DMS53 (cell line): ENCODE results near the gene SLC30A1.
A peak's percentile ranks its signal among the peaks of the same experiment; 100 is the strongest.
"Not testable (repeated sequence)": the region's sequence is repeated elsewhere in the genome, so short reads cannot be mapped to it uniquely, and the experiment has no call there.

Source experiments
- DNase-seq: peaks from one replicate; lab custom pipeline; 2025; lab: John Stamatoyannopoulos, UW

Gene SLC30A1, protein sequence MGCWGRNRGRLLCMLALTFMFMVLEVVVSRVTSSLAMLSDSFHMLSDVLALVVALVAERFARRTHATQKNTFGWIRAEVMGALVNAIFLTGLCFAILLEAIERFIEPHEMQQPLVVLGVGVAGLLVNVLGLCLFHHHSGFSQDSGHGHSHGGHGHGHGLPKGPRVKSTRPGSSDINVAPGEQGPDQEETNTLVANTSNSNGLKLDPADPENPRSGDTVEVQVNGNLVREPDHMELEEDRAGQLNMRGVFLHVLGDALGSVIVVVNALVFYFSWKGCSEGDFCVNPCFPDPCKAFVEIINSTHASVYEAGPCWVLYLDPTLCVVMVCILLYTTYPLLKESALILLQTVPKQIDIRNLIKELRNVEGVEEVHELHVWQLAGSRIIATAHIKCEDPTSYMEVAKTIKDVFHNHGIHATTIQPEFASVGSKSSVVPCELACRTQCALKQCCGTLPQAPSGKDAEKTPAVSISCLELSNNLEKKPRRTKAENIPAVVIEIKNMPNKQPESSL

DNA sequence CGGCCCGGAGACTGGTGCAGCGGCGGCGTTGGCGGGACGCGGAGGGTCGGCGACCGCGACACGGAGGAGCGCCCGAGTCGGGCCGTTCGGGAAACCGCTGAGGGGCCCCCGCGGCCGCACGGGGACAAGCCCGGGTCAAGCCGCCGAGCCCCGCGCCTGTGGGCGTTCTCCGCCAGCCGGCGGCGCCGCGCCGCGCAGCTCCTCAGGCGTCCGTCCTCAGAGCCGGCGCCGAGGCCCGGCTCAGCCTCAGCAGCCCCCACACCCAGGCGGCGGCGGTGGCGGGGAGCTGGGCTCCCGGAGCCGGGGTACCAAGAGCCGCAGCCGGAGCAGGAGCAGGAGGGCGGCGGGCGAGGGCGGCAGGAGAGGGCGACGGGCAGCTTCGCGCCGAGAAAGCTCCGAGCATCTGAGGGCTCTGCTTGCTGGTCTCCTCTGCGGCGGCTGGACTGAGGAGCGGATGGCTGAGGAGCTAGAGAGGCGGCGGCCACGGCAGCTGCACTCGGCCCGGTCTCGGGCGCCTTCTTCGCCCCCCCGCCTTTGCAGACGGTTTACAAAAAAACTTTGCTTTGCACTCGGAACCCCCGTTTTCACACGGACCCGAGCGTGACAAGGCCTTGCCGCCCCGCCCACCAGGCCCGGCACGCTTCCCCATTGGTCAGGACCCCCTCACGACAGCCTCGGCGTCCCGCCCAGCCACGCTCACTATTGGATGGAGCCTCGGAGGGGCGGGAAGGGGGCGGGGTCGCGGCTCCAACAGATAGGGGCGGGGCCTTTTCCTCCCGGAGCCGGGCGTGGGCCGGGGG is at the start of gene SLC30A1:
Gene SLC30A1, minus strand, starts transcription at position 522 of the 800 bp plus-strand sequence. CDS start 549 bp downstream, outside the sequence.
- DNase-seq = peak; percentile 100

DNA sequence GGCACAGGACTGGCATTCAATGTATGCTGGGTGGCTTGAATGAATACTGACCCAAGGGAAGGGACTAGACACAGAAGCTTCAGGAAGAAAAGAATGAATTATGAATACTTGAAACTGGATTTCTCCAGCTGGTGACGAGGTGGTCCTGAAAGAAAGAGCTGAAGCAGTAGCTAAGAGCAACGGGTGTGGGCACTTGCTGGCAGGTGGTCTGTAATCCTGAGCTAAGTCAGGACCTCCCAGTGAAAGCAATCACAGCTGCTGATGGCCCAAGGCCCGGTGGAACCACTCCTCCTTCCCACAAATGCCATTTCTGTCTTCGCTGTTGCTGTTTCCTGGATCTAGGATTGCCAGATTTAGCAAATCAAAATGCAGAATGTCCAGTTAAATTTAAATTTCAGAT is 49.5 kb upstream of the SLC30A1 start:
- DNase-seq = no peak

DNA sequence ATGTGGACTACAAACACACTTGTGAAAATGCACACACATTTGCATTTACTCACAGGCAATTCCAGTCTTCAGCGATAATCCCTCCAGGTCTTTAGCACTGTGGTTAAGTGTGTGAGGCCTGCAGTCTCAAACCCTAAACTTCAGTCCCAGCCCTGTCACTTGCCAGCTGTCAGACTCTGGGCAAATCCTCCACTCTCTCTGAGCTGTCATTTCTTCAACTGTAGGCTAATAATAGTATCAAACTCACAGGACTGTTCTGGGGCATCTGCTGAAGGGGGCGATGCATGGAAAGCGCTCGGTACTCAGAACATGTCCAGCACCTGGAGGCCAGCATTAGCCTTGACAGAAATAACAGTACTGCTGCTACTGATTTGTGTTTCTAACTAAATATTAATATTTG is 48.3 kb upstream of the SLC30A1 start:
- DNase-seq = no peak

DNA sequence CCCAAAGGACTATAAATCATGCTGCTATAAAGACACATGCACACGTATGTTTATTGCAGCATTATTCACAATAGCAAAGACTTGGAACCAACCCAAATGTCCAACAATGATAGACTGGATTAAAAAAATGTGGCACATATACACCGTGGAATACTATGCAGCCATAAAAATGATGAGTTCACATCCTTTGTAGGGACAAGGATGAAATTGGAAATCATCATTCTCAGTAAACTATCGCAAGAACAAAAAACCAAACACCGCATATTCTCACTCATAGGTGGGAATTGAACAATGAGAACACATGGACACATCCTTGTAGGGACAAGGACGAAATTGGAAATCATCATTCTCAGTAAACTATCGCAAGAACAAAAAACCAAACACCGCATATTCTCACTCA is 46.9 kb upstream of the SLC30A1 start:
- DNase-seq = not testable (repeated sequence)

DNA sequence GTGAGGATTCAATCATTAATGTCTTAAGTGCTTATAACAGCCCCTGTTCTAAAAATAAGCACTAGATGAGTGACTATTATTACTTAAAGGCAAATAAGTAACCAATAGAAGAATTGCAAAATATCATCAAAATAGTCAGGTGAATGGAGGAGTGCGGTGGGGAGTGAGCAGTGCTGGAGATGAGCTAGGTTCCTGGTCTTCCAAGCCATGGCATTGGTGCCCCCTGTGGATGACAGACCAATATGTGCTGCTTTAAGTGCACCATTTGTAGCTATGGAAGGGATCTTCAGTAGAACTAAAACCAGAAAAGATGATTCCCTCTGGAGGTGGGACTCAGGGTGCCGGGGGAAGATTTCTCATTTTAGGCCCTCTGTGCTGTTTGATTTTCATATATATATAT is 46.1 kb upstream of the SLC30A1 start:
- DNase-seq = peak; percentile 53

DNA sequence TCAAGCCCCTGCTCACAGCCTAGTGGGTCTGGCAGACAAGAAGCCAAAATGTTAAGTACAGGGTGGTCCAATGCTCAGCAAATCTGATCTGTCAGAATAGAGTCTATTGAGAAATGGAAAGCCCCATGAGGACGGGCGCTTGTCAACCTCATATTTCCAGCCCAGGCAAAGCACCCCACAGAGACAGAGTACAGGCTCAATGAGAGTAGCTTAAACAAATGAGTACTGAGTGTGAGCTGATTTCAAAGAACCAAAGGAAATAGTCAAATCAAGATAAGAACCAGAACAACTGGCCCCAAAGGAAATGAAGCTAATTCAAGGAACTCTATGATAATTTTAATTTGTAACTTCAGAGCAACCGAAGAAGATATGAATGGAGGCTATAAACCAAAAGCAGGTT is 44.6 kb upstream of the SLC30A1 start:
- DNase-seq = no peak

DNA sequence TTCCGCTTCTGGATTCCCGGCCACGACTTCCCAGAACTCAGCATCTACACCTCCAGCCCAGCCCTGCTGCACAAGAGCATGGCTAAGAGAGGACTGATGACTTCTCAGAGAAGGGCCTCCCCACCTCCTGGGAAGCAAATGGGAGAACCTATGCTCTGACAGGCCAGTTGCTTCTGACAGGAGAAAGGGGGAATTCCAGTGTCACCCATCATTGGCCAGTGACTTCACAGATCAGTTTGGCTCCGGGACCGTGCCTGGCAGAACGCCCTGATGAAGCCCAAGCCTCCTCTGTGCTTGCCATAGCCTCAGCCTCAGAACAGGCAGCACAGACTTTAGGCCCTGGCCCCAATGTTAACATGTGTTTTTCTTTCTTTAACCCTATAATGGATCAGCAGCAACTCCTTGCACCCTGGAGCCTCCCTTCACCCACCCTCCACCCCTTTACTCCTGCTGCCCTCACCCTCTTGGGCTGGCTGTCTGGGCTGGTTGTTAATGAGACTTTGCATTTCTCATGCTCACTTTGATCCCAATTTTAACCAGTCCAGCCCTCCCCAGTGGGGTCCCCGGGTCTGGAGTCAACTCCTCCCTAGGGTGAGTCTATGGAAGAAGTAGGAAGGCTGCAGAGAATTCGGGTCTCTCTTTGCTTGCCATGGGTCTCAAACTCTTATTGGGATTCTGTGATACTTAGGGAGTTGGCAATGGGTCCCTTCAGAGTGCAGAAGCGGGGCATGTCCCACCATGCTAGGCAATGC is 42.7 kb upstream of the SLC30A1 start:
- no peak for DNase-seq

DNA sequence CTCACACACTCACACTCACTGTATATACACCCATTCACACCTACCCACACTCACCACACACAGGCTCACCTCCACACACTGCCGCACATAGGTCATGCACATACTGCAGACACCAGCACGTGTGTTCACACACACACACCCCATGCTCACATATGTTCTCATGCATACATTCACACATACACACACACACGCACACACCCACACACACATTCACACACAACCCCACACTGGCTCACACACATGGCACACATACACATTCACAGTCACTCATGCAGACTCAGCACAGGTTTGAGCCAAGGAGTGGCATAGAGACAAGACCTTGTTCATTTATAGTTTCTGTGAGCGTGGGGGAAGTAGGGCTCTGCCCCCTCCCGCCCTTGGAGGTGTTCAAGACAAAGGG is 41.1 kb upstream of the SLC30A1 start:
- DNase-seq = no peak

DNA sequence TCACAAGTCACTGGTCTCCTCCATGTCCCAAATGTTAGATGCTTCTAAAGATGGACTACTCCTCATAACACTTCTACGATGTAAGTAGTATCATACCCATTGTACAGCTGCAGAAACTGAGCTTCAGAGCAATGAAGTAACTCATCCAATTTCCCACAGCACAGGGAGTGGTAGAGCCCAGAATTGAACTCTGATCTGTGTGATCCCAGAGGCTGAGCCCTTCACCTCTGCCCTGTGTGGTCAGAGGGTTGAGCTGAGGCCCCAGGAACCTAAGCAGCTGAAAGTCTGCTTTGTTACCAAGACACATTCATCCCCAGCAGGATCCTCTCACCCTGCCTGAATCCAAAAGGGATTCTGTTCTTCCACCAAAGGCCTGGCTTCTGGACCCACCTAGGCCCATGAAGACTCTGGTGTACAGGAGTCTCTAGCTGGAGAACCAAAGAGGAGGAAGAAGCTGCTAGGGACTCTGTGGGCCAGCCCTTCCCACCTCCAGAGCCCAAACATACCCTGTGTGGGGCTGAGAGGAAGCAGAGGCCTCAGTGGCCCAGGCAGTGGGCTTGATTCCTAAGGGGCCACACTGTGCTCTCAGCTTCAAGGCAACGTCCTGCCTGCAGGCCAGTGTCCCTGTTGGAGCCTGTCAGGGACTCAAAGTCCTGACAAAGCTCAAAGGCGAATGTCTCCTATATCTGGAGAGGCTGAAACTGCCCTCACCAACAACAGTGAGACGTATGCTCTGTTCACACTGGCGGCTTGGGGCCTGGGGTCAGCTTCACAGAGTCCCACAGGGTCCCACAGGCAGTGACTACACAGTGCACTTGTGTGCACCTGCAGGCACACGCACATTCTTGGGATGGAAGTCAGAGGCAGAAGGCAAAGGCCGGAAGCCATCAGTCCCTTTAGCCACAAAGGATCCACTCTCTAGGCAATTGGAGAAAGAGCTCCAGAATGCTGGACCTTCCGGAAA is 40.4 kb upstream of the SLC30A1 start:
- no peak for DNase-seq

DNA sequence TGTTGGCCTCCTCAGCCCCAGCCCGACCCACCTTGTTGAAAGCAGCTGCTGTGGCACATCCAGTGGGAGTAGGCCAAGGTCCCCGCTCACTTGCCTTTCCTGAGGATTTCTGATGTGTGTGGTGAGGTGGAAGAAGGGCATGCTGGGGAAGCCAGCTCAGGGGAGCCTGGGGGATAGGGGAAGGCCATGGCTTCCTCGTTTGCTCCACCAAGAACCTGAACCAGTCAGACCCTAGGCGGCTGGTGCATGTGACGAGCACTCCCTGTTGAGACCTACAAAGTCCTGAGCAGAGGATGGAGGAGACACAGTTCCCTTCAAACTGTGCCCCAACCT is 38.0 kb upstream of the SLC30A1 start:
- DNase-seq = no peak

DNA sequence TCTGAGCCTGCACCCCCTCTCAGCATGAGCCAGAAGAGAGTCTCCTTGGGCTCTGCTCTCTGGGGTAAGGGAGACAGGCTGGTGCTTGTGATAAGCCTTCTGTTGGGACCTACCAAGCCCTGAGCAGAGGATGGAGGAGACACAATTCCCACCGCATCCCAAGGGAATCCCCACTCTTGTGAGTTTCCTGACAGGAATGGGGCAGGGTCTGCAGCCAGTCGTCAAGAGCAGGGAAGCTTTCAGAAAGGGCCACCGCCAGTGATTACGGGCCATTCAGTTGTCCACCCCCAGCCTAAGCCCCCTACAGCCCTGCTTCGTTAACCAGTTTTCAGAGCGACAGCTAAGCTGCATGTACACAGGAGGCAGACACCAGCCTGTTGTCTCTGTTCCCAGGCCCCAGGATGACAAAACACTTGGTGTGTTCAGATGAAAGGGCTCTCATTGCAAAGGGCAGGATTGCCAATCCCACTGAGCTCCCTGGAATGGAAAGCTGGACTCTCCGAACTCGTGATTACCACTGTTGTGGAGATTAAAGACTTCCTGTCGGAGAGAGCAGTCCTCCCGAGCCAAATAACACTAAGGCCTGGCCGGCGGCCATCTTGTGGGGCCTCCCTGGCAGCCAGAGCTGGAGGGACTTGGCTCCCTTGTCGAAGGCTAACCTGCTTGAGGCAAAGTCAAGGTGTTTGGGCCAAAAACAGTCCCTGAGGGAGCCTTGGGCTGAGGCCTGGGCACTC is 37.4 kb upstream of the SLC30A1 start:
- DNase-seq = no peak

DNA sequence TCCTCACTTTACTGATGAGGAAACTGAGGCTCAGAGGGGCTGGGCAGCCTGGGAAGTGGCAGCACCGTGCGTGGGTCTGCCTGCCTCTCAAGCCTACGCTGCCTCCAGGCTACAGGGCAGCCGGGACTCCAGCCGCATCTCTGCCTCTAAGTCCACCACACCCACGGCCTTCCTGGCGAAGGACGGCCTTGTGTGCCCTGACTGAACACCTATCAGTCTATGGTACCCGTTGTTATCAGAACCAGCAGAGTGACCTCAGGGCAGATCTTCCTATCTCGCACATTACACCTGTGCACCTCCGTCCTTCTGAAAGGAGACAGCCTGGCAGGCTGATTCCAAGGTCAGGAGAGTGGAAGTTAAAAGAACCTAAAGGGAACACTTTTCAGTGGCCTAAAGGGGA is 35.7 kb upstream of the SLC30A1 start:
- no peak for DNase-seq

DNA sequence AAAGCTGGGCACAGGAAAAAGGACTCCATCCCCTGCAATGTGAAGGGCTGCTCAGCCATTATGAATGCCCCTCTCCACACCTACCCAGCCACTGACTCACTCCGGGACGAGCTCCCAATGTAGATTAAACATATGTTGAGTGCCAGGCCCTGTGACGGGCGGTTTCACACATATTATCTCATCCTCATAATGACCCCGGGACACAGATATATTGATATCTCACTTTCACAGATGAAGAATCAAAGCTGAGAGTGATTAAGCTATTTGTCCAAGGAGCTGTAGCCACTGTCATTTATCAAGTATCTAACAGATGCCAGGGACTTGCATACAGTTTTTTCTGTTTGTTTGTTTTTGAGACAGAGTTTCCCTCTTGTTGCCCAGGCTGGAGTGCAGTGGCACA is 35.0 kb upstream of the SLC30A1 start:
- DNase-seq = no peak

DNA sequence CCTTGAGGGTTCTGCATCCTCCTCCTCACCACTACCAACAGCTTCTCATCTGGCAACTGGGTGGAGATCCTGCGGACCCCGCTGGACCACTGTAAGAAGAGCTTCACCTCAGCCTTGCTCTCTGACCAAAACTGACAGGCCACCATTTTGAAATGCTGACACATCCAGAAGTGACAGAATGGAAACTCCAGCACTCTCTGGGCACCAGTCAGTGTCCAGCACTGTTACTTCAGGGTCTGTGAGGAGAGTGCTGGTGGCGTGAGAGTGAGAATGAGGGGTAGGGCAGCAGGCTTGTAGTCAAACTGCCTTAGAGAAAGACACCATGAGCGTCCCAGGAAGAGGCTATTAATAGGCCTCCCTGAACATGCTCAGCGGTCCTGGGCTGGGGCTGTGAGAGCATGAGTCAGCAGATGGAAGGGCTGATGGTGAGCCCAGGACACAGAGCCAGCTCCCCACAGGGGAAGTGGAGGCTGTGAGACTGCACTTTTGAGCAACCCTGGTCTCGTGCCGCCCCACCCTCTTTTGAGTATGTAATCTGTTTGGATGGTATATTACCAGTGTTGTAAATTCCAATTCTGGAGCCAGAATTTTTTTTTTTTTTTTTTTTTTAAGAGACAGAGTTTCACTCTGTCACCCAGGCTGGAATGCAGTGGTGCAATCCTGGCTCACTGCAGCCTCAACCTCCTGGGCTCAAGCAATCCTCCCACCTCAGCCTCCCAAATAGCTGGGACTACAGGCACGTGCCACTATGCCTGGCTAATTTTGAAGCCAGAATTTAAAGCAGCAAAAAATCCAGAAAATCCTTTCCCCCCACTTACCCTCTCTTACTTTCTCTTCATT is 34.4 kb upstream of the SLC30A1 start:
- DNase-seq = peak; percentile 81

DNA sequence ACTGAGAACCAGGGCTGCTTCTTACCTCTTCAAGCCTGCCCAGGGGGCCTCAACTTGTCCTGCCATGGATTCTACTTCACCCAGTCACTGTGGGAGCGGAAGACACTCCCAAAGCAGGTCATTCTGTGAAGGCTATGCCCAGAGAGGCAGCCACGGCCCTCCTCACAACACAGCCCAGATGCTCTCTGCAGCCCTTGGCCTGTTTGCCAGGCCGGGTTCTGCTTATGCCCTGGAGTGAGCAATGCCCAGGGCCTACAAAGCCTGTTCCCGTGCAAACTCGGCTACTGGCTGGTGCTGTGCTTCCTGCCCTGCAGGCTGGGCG is 33.8 kb upstream of the SLC30A1 start:
- no peak for DNase-seq

DNA sequence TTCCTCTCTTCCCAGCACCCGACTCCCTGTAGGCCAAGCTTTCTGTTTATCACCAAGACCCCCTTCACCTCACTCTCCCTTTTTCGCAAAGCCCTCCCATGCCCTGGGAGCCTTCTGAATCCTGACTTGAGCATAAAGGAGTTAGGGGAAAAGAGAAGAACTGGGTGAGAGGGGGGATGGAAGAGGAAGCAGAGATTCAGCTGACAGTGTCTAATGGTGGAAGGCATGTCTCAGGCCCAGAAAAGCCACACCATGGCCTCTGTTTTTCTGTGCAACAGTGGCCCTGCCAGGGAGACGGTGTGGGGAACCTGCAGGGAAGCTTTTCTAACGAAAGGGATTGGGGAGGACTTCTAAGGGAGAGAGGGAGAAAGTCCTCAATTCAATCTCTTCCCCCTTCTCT is 32.9 kb upstream of the SLC30A1 start:
- no peak for DNase-seq

DNA sequence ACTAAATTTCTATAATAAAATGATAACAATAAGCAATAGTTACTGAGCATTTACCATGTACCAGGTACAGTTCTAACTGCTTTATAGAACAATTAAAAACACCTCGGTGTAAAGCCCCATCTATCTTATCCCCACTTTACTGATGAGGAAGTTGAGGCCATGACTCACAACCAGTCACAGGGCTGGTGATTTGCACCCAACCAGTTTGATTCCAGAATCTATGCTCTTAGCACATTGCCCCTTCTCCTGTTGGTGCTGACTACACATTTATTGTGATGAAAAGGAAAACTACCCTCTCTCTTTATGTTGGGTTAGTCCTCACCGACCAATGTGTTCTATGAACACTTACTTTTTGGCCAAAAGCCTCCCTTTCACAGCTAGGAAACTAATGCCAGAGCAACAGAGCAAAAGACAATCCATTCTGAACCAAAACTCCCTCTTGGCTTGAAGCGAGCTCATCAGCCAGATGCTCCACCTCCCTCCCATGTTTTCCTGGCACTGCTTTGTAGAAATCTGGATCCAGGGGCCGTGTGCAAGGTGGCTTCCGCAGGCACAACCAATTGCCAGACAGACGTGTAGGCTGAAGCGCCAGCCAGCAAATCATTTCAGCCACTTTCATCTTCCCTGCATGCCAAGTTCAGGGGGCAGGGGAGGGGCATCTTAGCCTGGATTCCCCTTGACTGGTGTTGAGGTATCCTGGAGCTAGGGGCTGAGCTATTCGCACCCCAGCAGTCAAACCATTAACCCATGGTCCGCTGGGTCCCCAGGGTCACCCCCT is 32.0 kb upstream of the SLC30A1 start:
- DNase-seq = no peak

DNA sequence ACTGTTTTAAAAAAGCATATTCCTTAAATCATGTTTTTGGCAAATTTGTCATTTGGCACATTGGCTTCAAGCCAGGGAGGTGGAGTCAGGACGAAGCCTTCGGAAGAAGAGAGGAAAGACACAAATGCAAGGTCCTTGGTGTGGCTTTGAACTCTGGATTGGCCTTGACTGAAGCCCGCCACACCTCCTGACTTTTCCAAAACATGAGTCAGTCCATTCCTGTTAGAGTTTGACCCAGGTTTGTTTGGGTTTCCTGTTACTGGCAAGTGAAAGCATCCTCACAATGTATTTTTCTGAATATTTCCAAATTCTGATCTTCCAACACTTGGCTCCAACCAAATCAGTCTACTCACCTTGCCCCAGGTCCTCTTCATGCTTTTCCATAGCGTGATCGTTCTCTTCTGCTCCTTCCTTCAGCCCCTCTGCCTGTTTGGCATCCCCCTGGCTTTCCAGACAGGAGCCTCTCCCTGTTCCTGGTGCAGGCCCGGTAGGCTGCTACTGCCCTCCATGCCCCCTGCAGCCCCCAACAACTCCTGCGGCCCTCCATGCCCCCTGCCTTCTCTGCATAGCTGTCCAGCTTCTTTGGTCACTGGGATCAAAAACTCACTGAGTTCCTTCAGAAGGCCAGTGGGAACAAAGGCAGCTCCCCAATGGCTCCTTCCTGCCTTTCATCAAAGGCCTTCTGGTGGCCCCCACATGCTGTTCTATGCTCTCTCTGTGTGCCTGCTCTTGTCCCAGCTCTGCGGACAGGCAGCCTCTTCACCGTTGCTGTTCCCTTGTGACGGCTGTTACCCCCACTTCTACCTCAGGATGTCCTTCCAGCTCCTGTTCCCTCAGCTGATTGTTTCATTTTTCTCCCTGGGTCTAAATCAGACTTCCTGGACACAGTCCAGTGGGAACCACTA is 30.4 kb upstream of the SLC30A1 start:
- DNase-seq = no peak
